Hepatocyte (in vitro differentiated cells): Measurements from ENCODE around the gene ZC3H7A. TPM values are rescaled to one million over a fixed set of nuclear protein-coding genes. Genes with fewer than 3 reads are reported as not detected.

Source experiments
- DNase-seq: peaks from one replicate; pipeline ENCODE4 v3.0.0-alpha.2; 2016; ENCODE audit warnings: low spot score
- H2AFZ ChIP-seq: fragments of 200-600 bp; sonication (generic); 2 replicates; pipeline ENCODE4 v1.6.0; 2016; ENCODE audit warnings: antibody characterized with exemption, mild to moderate bottlenecking
- H3K27ac ChIP-seq: fragments of 200-600 bp; sonication (generic); 2 replicates; pipeline ENCODE4 v1.5.1; 2016; ENCODE audit warnings: mild to moderate bottlenecking
- H3K27me3 ChIP-seq: fragments of 200-600 bp; sonication (generic); 2 replicates; pipeline ENCODE4 v1.6.1; 2016
- H3K36me3 ChIP-seq: fragments of 200-600 bp; sonication (generic); replicated peaks from 2 replicates; pipeline ENCODE4 v1.5.1; 2016; ENCODE audit warnings: low read depth; ENCODE audit not compliant: insufficient read depth
- H3K4me1 ChIP-seq: fragments of 200-600 bp; sonication (generic); 2 replicates; pipeline ENCODE4 v1.5.1; 2016; ENCODE audit warnings: mild to moderate bottlenecking, moderate library complexity; ENCODE audit not compliant: insufficient read depth
- H3K4me2 ChIP-seq: fragments of 200-600 bp; sonication (generic); 2 replicates; pipeline ENCODE4 v1.6.0; 2016
- H3K4me3 ChIP-seq: fragments of 200-600 bp; sonication (generic); 2 replicates; pipeline ENCODE4 v1.5.1; 2016; ENCODE audit warnings: mild to moderate bottlenecking
- H3K79me2 ChIP-seq: fragments of 200-600 bp; sonication (generic); 2 replicates; pipeline ENCODE4 v1.6.0; 2017; ENCODE audit warnings: mild to moderate bottlenecking
- H3K9me2 ChIP-seq: fragments of 200-600 bp; sonication (generic); replicated peaks from 2 replicates; pipeline ENCODE4 v1.6.0; 2017; ENCODE audit warnings: mild to moderate bottlenecking; ENCODE audit not compliant: insufficient read depth
- H3K9me3 ChIP-seq: fragments of 200-600 bp; sonication (generic); 2 replicates; pipeline ENCODE4 v1.5.1; 2016; ENCODE audit warnings: low read depth, mild to moderate bottlenecking
- H4K20me1 ChIP-seq: fragments of 200-600 bp; sonication (generic); 2 replicates; pipeline ENCODE4 v1.6.0; 2016; ENCODE audit warnings: mild to moderate bottlenecking; ENCODE audit not compliant: insufficient read depth, poor library complexity, severe bottlenecking
- EZH2 ChIP-seq: fragments of 200-600 bp; sonication (generic); IDR thresholded peaks from 2 replicates; pipeline ENCODE4 v1.6.1; 2016; ENCODE audit warnings: antibody characterized with exemption, mild to moderate bottlenecking, borderline replicate concordance
- EZH2phosphoT487 ChIP-seq: fragments of 200-600 bp; sonication (generic); IDR thresholded peaks from one replicate; pipeline ENCODE4 v1.6.1; 2018; ENCODE audit warnings: antibody characterized with exemption, mild to moderate bottlenecking, low read depth, moderate library complexity; ENCODE audit not compliant: unreplicated experiment, severe bottlenecking
- whole genome bisulfite sequencing: methylation state at CpG from one replicate; pipeline ENCODE4 v1.1.6; 2016; ENCODE audit warnings: low lambda C conversion rate; ENCODE audit errors: missing lambda C conversion rate; 5-methylcytosine and 5-hydroxymethylcytosine counted together
- polyA plus RNA-seq: library from polyadenylated mRNA; unstranded; fragments of >200 nt; fragmentation: Nextera tagmentation; extraction: Ambion mirVana; gene quantifications from 2 replicates; pipeline ENCODE4 v1.2.1, GENCODE V29; 2016
- total RNA-seq: library from RNA; depleted of rRNA; stranded (reverse); fragments of >200 nt; gene quantifications from 2 replicates; pipeline ENCODE4 v1.2.3, GENCODE V29; 2014
- TF ChIP-seq, protein P1 (sequence below): fragments of 200-600 bp; sonication (generic); IDR thresholded peaks from 2 replicates; pipeline ENCODE4 v1.5.1; 2016; ENCODE audit warnings: antibody characterized with exemption, mild to moderate bottlenecking; ENCODE audit not compliant: poor library complexity

Gene ZC3H7A
- total and polyA plus RNA-seq, 2 experiments from 2014 or later = 34.9 to 40.3 TPM

DNA sequence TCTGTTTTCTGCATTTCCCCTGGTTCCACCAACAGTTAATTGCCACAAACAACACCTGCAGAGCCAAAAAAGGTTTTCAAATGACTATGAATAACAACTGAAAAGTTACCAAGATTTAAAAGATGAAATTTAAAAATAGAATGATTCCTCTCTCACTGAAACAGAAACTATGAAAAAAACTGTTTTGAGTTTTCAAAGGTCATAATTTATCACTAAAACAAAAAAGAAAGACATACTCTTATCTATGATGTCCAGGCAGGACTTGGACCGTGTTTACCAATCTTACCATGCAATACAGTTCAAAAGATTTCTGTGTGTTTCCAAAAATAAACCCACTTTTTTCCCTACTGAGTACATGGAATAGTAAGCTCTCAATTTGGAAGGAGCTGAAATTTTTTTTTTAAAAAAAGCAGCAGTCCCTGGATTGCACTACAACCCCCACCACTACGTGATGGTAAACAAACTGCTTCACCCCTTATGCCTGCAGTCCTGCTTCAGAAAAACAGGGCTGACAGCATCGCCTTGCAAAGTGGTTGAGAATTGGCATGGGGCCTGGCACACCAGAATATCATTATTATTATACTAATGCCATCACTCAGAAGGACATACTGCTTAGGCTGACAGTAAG lies 62.9 kb downstream of the ZC3H7A start:
- no peaks in the 10 kb centered on the region for H3K36me3 ChIP-seq

DNA sequence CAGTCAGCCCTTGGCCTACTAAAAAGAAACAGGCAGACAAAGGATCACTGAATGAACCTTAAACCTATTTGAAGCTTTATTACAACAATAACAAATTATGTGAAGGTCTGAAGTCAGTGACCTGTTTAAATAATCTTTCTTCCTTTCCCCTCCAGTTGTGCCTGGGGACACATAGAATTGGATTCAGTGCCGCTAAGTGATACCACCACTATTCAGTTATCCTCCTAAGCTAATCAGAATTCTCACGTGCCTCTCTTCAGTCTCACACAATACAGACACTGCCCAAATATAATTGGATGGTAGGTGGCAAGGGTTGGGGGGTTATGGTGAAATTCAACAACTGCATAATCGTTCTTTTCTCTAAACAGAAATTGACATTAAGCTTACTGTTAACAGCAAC lies 65.8 kb downstream of the ZC3H7A start:
- no peak for DNase-seq
- no peaks in the 10 kb centered on the region for H3K36me3 ChIP-seq
- no peaks in the 10 kb centered on the region for H3K27me3 ChIP-seq
- H3K9me3 ChIP-seq = no peaks in the 10 kb centered on the region
- H3K9me2 ChIP-seq = no peaks in the 10 kb centered on the region
- H4K20me1 ChIP-seq = peaks cover 11% of the 10 kb centered on the region
- H3K79me2 ChIP-seq = peaks cover 88% of the 10 kb centered on the region
- H3K27ac ChIP-seq = no peak overlapping the region
- WGBS = 96% methylated on average over 3 of the region's 3 CpGs
- TF ChIP-seq, protein P1, sequence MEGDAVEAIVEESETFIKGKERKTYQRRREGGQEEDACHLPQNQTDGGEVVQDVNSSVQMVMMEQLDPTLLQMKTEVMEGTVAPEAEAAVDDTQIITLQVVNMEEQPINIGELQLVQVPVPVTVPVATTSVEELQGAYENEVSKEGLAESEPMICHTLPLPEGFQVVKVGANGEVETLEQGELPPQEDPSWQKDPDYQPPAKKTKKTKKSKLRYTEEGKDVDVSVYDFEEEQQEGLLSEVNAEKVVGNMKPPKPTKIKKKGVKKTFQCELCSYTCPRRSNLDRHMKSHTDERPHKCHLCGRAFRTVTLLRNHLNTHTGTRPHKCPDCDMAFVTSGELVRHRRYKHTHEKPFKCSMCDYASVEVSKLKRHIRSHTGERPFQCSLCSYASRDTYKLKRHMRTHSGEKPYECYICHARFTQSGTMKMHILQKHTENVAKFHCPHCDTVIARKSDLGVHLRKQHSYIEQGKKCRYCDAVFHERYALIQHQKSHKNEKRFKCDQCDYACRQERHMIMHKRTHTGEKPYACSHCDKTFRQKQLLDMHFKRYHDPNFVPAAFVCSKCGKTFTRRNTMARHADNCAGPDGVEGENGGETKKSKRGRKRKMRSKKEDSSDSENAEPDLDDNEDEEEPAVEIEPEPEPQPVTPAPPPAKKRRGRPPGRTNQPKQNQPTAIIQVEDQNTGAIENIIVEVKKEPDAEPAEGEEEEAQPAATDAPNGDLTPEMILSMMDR = no peak
- no peak for TF ChIP-seq EZH2
- TF ChIP-seq EZH2phosphoT487 = no peak
- no peak overlapping the region for H2AFZ ChIP-seq
- no peak overlapping the region for H3K4me2 ChIP-seq
- no peak overlapping the region for H3K4me3 ChIP-seq
- peaks cover 27% of the 10 kb centered on the region for H3K4me1 ChIP-seq

More for the DNA sequence above, 62.9 kb downstream of the ZC3H7A start:
- WGBS = 76% methylated on average over 3 of the region's 3 CpGs
- DNase-seq = no peak
- Histone ChIP-seq H3K4me3 (no peak overlapping the region), H3K4me2 (no peak overlapping the region), H3K27me3 (no peaks in the 10 kb centered on the region), H2AFZ (no peak overlapping the region), H3K79me2 (peaks cover 92% of the 10 kb centered on the region), H4K20me1 (peaks cover 27% of the 10 kb centered on the region), H3K9me3 (no peaks in the 10 kb centered on the region), H3K9me2 (no peaks in the 10 kb centered on the region), H3K4me1 (peaks cover 39% of the 10 kb centered on the region), H3K27ac (no peak overlapping the region)
- no peak for TF ChIP-seq EZH2phosphoT487
- TF ChIP-seq EZH2 = no peak

DNA sequence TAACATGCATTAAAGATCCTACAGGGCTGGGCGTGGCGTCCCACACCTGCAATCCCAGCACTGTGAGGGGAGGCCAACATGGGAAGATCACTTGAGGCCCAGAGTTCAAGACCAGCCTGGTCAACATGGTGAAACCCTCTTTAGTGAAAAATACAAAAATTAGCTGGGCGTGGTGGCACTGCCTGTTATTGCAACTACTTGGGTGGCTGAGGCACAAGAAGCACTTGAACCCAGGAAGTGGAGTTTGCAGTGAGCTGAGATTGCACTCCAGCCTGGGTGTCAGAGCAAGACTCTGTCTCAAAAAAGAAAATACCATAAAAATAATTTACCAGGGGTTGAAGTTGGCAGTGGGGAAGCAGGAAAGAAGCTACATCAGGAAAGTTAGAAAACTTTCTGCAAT lies 67.3 kb downstream of the ZC3H7A start:
- DNase-seq = no peak
- Histone ChIP-seq H3K4me2 (no peak overlapping the region), H3K27me3 (no peaks in the 10 kb centered on the region), H3K36me3 (no peaks in the 10 kb centered on the region), H4K20me1 (peaks cover 2% of the 10 kb centered on the region), H3K9me2 (no peaks in the 10 kb centered on the region), H3K9me3 (no peaks in the 10 kb centered on the region), H3K4me3 (no peak overlapping the region), H3K79me2 (peaks cover 86% of the 10 kb centered on the region), H3K27ac (no peak overlapping the region), H3K4me1 (peaks cover 16% of the 10 kb centered on the region), H2AFZ (no peak overlapping the region)
- TF ChIP-seq EZH2 = no peak
- TF ChIP-seq EZH2phosphoT487 = no peak
- TF ChIP-seq, protein P1 = no peak
- WGBS = 96% methylated on average over 3 of the region's 3 CpGs

DNA sequence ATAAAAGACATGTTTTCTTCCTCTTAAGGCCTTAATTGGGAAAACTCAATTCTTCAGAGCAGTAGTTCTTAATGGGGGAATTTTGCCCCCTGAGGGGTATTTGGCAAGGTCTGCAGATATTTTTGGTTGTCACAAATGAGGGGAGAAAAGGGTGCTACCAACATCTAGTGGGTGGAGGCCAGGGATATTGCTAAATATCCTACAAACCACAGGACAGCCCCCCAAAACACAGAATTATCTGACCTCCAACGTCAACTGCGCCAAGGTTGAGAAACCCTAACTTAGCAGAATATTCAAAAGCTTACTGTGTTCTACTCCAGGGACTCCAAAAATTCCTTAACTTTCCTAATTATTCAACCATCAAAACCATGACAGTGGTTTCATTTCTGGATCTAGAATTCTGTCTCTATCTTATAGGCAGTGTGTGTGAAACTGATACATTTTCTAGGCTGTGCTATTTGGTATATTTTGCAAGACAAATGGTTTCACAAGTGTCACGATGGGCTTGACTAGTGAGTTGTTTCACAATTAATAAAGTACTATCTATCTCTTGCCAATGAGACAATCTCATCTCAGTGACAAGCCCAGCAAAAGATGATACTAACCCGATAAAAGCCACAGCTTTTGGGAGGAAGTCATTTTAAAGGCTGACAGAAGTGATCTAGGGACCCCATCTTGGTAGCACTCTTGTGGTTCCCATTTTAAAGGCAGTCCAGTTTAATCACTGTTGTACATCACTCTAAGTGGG lies 69.1 kb downstream of the ZC3H7A start:
- no peak overlapping the region for H3K4me3 ChIP-seq
- no peak overlapping the region for H3K4me2 ChIP-seq
- peaks cover 5% of the 10 kb centered on the region for H3K4me1 ChIP-seq
- DNase-seq = no peak
- 94% methylated on average over 4 of the region's 4 CpGs for WGBS
- H3K9me2 ChIP-seq = no peaks in the 10 kb centered on the region
- TF ChIP-seq, protein P1 = no peak
- TF ChIP-seq EZH2phosphoT487 = no peak
- TF ChIP-seq EZH2 = no peak
- H2AFZ ChIP-seq = no peak overlapping the region
- no peaks in the 10 kb centered on the region for H3K9me3 ChIP-seq
- H4K20me1 ChIP-seq = peaks cover 2% of the 10 kb centered on the region
- H3K36me3 ChIP-seq = no peaks in the 10 kb centered on the region
- H3K27me3 ChIP-seq = no peaks in the 10 kb centered on the region
- no peak overlapping the region for H3K27ac ChIP-seq
- H3K79me2 ChIP-seq = peaks cover 84% of the 10 kb centered on the region
